ENCODE results near the gene TRIM3. TPM values are rescaled to one million over a fixed set of nuclear protein-coding genes. Genes with fewer than 3 reads are reported as not detected.

Gene TRIM3
- total RNA-seq, 6 donors from 2014 or later = 21.4 to 63.9 (median 28.7) TPM

DNA sequence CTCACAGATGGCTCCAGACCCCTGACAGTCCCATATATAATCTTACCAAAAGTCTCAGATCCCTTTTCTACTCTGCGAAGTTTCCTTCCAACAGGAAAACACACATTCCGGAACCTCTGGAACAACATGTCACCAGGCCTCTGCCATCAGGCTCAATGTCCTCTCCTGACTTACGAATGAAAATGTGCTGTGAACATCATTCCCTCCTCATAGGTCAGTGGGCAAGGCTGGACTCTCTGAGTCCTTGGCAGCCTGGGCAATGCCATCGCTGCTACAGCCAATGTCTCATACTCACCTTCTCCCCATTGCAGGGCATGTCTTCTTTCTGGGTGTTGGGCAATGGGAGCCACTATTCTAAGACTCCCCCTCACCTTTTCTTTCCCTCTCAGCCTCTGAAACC lies 31.3 kb downstream of the TRIM3 start:
- DNase-seq (no peak), ATAC-seq (ENCODE audit: low FRiP score in 2 of 2) (no peak)
- Histone ChIP-seq H3K36me3 (no peaks in the 10 kb centered on the region), H3K27ac (no peak overlapping the region), H3K4me3 (no peak overlapping the region), H3K4me1 (peaks cover 0 to 6% (median 3%) of the 10 kb centered on the region in 4 donors), H3K9me3 (no peaks in the 10 kb centered on the region), H3K27me3 (no peaks in the 10 kb centered on the region)
- no peak for TF ChIP-seq POLR2AphosphoS5 (IDR thresholded peaks at IDR 0.05)
- TF ChIP-seq POLR2A (IDR thresholded peaks at IDR 0.05) = no peak
- no peak for TF ChIP-seq EP300 (IDR thresholded peaks at IDR 0.05)
- TF ChIP-seq CTCF (IDR thresholded peaks at IDR 0.05) = no peak
- 84 to 93% methylated on average over 4 of the region's 4 CpGs for WGBS, 2 donors

DNA sequence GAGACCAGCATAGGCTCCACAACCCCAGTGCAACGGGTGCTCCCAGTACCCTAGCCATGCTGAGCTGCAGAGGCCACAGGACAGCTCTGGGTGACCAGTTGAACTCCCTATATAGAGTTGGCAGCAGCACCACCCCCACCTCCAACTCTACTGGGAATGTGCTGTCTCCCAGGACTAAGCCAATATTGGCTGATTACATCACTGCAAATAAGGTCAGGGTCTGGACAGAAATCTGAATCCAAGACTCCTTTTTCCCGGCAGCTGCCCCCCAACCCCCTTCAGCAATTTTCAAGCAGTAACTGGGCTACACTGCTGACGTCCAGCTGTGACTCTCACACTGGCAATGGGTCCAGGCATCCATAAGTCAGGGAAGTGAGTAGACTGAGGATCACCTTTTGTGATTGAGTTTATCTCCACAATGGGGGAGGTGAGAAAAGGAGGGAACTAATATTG lies 32.8 kb downstream of the TRIM3 start, which contains the start of gene HPX:
Gene HPX, minus strand, starts transcription at position 82 of the 453 bp plus-strand sequence. Its CDS starts 24 bp downstream, at position 58.
- no peak for TF ChIP-seq POLR2A (IDR thresholded peaks at IDR 0.05)
- no peak for TF ChIP-seq CTCF (IDR thresholded peaks at IDR 0.05)
- no peak for TF ChIP-seq POLR2AphosphoS5 (IDR thresholded peaks at IDR 0.05)
- TF ChIP-seq EP300 (IDR thresholded peaks at IDR 0.05) = no peak

GRCh38 chr11:6438979-6439571 lies 34.7 kb downstream of the TRIM3 start:
- 0% methylated on average over 1 of the region's 1 CpG for WGBS, 2 donors
- TF ChIP-seq POLR2A (IDR thresholded peaks at IDR 0.05) (no peak), CTCF (IDR thresholded peaks at IDR 0.05) (peak in 5 of 6 experiments; percentile 34 to 64 (median 44))
- no peaks in the 10 kb centered on the region for H3K36me3 ChIP-seq
- no peaks in the 10 kb centered on the region for H3K9me3 ChIP-seq
- no peak overlapping the region for H3K27ac ChIP-seq
- peak in 1 of 2 donors; percentile 75 for ATAC-seq (ENCODE audit: low FRiP score in 2 of 2)
- H3K4me3 ChIP-seq = no peak overlapping the region
- no peaks in the 10 kb centered on the region for H3K27me3 ChIP-seq
- DNase-seq = peak in 1 of 2 donors; percentile 55
- H3K4me1 ChIP-seq = peaks cover 0 to 6% (median 3%) of the 10 kb centered on the region in 4 donors

More for the DNA sequence above, 32.8 kb downstream of the TRIM3 start, which contains the start of gene HPX:
- Histone ChIP-seq H3K4me1 (peaks cover 0 to 6% (median 3%) of the 10 kb centered on the region in 4 donors), H3K4me3 (no peak within 1 kb of the TSS), H3K36me3 (no peaks in the 10 kb centered on the region), H3K9me3 (no peaks in the 10 kb centered on the region), H3K27ac (no peak within 1 kb of the TSS), H3K27me3 (no peaks in the 10 kb centered on the region)
- no peak for DNase-seq
- WGBS, 2 donors = 61 to 81% methylated on average over 2 to 3 of the region's 3 CpGs
- ATAC-seq (ENCODE audit: low FRiP score in 2 of 2) = no peak

- DNase-seq = no peak
- H3K27me3 ChIP-seq = no peaks in the 10 kb centered on the region
- H3K4me1 ChIP-seq = peaks cover 0 to 6% (median 3%) of the 10 kb centered on the region in 4 donors
- ATAC-seq (ENCODE audit: low FRiP score in 2 of 2) = peak in 1 of 2 donors; percentile 60
- no peak overlapping the region for H3K27ac ChIP-seq
- H3K9me3 ChIP-seq = no peaks in the 10 kb centered on the region
- no peak for TF ChIP-seq POLR2AphosphoS5 (IDR thresholded peaks at IDR 0.05)
- TF ChIP-seq EP300 (IDR thresholded peaks at IDR 0.05) = no peak
- no peak for TF ChIP-seq CTCF (IDR thresholded peaks at IDR 0.05)
- H3K4me3 ChIP-seq = no peak overlapping the region
- WGBS, 2 donors = 68% methylated on average over 3 of the region's 3 CpGs
- H3K36me3 ChIP-seq = no peaks in the 10 kb centered on the region
These were observed 35.7 kb downstream of the TRIM3 start for GRCh38 chr11:6437993-6438392.

GRCh38 chr11:6437423-6437822 lies 36.3 kb downstream of the TRIM3 start:
- TF ChIP-seq POLR2AphosphoS5 (IDR thresholded peaks at IDR 0.05) (no peak), EP300 (IDR thresholded peaks at IDR 0.05) (no peak), CTCF (IDR thresholded peaks at IDR 0.05) (no peak), POLR2A (IDR thresholded peaks at IDR 0.05) (no peak)
- no peak for DNase-seq
- no peak overlapping the region for H3K4me3 ChIP-seq
- H3K9me3 ChIP-seq = no peaks in the 10 kb centered on the region
- no peaks in the 10 kb centered on the region for H3K36me3 ChIP-seq
- WGBS, 2 donors = 86 to 91% methylated on average over 8 to 12 of the region's 12 CpGs
- H3K27me3 ChIP-seq = no peaks in the 10 kb centered on the region
- no peak overlapping the region for H3K27ac ChIP-seq
- H3K4me1 ChIP-seq = peaks cover 0 to 6% (median 3%) of the 10 kb centered on the region in 4 donors
- ATAC-seq (ENCODE audit: low FRiP score in 2 of 2) = no peak
